Muscle layer of colon (tissue), 2 donors: ENCODE results near the gene TESK2.
A peak's percentile ranks its signal among the peaks of the same experiment; 100 is the strongest.

Source experiments
- H3K27ac ChIP-seq: one replicate; pipeline ENCODE4 v1.7.0; 2013; ENCODE audit warnings: low read depth, mild to moderate bottlenecking, low read length, moderate library complexity
- H3K27me3 ChIP-seq, 2 donors: one replicate each; pipeline ENCODE4 v1.7.0; 2013; ENCODE audit warnings: low read length in 2 of 2, mild to moderate bottlenecking in 2 of 2; ENCODE audit not compliant: insufficient read depth in 2 of 2, control insufficient read depth in 1 of 2
- H3K36me3 ChIP-seq: one replicate; pipeline ENCODE4 v1.7.0; 2013; ENCODE audit warnings: mild to moderate bottlenecking, low read length; ENCODE audit not compliant: insufficient read depth
- H3K4me1 ChIP-seq: one replicate; pipeline ENCODE4 v1.7.0; 2013; ENCODE audit warnings: mild to moderate bottlenecking, low read length; ENCODE audit not compliant: insufficient read depth
- H3K4me3 ChIP-seq, 2 donors: one replicate each; pipeline ENCODE4 v1.7.0; 2013; ENCODE audit warnings: low read length in 2 of 2, low read depth in 1 of 2, mild to moderate bottlenecking in 1 of 2, moderate library complexity in 1 of 2
- H3K9ac ChIP-seq: one replicate; pipeline ENCODE4 v1.7.0; 2013; ENCODE audit warnings: low read length
- H3K9me3 ChIP-seq: one replicate; pipeline ENCODE4 v1.7.0; 2013; ENCODE audit warnings: mild to moderate bottlenecking, low read length
- donor health status: abdominal sarcoma.
- donor health status: Adenocarcinoma of cecum.

Gene TESK2

DNA sequence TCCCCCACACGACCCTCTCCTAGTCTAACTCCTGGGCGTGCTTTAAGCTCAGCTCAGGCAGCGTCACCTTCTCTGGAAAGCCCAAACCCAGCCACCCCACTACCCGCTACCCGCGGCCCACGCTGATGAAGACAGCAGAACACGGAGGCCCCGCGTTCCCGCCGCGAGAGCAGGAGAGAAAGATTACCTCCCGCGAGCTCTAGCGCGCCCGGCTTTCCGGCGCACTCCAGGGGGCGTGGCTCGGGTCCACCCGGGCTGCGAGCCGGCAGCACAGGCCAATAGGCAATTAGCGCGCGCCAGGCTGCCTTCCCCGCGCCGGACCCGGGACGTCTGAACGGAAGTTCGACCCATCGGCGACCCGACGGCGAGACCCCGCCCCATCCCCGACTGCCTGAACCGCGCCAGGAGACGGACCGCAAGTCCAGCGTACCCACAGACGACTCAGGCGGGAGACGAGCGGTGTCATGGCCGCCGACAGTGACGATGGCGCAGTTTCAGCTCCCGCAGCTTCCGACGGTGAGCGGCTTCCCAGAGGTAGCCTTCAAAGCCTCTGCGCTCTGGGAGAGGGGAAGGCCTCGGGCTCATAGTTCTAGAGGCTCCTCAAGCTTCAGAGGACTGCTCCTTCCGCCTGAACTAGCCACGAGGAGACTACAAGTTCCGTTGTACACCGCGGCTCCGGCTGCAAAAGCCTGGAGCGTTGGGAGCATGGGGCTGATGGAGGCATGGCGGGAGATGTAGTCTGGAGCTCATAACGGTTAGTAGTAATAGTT lies 151.0 kb downstream of the TESK2 start, which contains the start of the genes MUTYH and TOE1:
Gene MUTYH, minus strand, starts transcription at position 652 of the 770 bp plus-strand sequence. CDS start 5,935 bp downstream, outside the sequence.
Gene TOE1, plus strand, starts transcription at position 382 of the 770 bp plus-strand sequence. Its CDS starts 83 bp downstream, at position 465.
- no peaks in the 10 kb centered on the region for H3K9me3 ChIP-seq
- peaks cover 16% of the 10 kb centered on the region for H3K4me1 ChIP-seq
- H3K36me3 ChIP-seq, result peaks cover 40% of the 10 kb centered on the region
- peak within 1 kb of the TSS; percentile 96 for H3K27ac ChIP-seq
- no peaks in the 10 kb centered on the region for H3K27me3 ChIP-seq
- H3K9ac ChIP-seq, result peak within 1 kb of the TSS; percentile 91
- peak within 1 kb of the TSS; percentile 72 to 93 for H3K4me3 ChIP-seq

GRCh38 chr1:45337630-45338325 lies 153.2 kb downstream of the TESK2 start:
- Histone ChIP-seq H3K27ac (no peak overlapping the region), H3K9ac (no peak overlapping the region), H3K4me3 (no peak overlapping the region), H3K4me1 (peaks cover 16% of the 10 kb centered on the region), H3K36me3 (peaks cover 34% of the 10 kb centered on the region), H3K9me3 (no peaks in the 10 kb centered on the region), H3K27me3 (no peaks in the 10 kb centered on the region)

DNA sequence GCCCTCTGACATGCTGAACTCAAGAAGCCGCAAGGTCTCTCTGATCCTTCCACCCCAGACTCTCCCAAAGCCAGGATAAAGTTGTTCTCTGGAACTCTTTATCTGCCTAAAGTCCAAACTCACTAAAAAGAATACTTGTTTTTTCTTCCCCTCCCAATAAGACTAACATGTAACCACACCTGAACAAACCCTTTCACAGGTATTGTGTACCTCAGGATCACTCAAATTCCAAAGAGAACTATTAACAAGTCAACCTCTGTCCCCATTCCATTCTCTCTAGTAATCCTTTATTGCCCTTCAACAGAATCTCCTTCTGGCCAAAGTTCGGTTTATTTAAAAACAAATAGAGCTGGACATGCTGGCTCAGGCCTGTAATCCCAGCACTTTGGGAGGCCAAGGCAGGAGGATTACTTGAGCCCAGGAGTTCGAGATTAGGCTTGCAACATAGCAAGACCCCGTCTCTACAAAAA lies 155.1 kb downstream of the TESK2 start:
- H3K9ac ChIP-seq, result no peak overlapping the region
- peaks cover 3% of the 10 kb centered on the region for H3K4me1 ChIP-seq
- H3K36me3 ChIP-seq, result peaks cover 35% of the 10 kb centered on the region
- H3K27ac ChIP-seq, result no peak overlapping the region
- H3K27me3 ChIP-seq, result no peaks in the 10 kb centered on the region
- no peaks in the 10 kb centered on the region for H3K9me3 ChIP-seq
- H3K4me3 ChIP-seq, result no peak overlapping the region

DNA sequence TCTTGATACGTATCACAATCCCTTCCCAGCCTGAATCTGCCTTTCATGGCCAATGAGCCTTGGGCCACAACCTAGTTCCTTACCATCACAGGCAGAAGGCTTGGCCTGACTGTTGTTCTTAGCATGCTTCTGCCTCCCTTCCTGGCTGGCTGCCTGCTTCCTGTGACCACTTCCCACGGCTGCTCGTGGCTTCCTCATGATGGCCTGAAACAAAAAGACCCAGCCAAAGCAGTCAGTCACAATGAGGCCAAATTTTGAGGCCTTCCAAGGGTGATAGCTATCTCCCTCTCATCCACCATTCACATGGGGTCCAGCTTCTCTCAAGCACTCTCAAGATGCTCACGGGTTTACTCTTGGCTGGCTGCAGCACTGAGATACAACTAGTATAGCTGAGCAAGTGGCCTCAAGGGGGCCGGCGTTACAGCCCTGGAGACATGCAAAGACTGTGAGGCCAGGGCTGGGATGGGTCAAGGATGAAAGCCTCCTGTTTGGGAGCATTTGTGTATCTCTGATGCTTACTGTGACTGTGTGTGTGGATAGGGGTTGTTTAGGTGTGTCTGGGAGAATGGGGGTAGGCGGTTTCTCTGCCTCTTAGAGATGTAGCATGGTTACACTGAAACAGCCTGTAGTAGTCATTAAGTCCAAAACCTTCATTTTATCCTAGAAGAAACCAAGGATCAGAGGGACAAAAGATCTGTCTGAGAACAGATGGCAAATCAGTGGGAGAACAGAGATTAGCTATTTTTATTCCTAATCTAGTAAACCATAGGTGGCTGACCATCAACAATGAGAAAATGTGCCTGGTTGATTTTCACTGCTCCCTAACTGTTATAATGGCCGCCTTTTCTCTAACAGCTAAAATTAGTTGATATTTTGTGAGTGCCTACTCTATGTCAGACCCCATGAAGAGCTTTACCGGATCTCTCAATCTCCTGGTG lies 156.4 kb downstream of the TESK2 start:
- Histone ChIP-seq H3K9me3 (no peaks in the 10 kb centered on the region), H3K4me1 (no peaks in the 10 kb centered on the region), H3K4me3 (no peak overlapping the region), H3K27me3 (no peaks in the 10 kb centered on the region), H3K27ac (no peak overlapping the region), H3K9ac (no peak overlapping the region), H3K36me3 (peaks cover 35% of the 10 kb centered on the region)

DNA sequence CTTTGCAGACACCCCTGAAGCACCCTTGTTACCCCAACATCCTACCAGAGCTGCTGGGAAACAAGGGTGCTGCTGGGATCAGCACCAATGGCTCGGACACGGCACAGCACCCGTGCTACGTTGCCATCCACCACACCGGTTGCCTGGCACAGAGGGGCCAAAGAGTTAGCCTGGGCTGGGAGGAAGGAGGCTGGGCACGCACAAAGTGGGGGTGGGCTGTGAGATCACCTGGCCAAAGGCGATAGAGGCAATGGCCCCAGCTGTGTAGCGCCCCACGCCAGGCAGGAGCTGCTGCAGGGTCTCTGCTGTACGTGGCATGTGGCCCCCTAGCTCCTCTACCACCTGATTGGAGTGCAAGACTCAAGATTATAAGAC lies 158.6 kb downstream of the TESK2 start:
- peaks cover 38% of the 10 kb centered on the region for H3K36me3 ChIP-seq
- H3K9ac ChIP-seq, result no peak overlapping the region
- peaks cover 0 to 8% of the 10 kb centered on the region in 2 donors for H3K27me3 ChIP-seq
- H3K4me1 ChIP-seq, result no peaks in the 10 kb centered on the region
- H3K27ac ChIP-seq, result no peak overlapping the region
- H3K4me3 ChIP-seq, result no peak overlapping the region
- H3K9me3 ChIP-seq, result no peaks in the 10 kb centered on the region

DNA sequence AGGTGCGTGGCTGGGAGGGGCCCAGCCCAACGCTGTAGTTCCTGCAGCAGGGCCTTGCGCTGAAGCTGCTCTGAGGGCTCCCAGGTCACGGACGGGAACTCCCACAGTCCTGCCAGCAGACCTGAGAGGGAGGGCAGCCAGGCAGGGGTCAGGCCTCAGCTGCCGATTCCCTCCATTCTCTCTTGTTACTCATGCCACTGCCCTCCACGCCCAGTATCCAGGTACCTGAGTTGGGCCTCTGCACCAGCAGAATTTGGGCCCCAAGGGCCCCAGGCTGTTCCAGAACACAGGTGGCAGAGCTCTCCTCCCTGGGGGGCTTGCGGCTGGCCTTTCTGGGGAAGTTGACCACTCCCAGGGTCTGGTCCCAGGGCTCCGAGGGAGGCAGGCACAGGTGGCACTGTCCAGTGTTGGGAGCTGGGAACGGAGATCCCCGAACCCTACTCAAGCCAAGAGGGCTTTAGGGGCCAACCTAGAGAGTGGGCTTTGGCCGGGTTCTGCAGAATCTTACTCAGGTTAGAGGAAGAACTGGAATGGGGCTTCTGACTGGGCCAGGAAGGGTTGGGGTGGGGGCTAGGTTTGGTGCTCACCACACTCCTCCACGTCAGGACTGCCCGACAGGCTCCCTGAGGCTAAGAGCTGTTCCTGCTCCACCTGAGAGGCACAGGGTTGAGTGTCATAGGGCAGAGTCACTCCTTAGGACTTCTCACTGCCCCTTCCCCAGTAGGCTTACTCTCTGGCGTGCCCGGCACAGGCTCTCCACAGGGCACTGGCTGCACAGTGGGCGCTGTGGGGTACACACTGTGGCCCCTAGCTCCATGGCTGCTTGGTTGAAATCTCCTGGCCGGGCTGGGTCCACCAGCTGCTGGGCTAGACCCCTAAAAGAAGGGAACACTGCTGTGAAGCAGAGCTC lies 159.3 kb downstream of the TESK2 start:
- Histone ChIP-seq H3K4me1 (no peaks in the 10 kb centered on the region), H3K9ac (no peak overlapping the region), H3K27ac (no peak overlapping the region), H3K27me3 (peaks cover 0 to 8% of the 10 kb centered on the region in 2 donors), H3K4me3 (no peak overlapping the region), H3K36me3 (peaks cover 38% of the 10 kb centered on the region), H3K9me3 (no peaks in the 10 kb centered on the region)

DNA sequence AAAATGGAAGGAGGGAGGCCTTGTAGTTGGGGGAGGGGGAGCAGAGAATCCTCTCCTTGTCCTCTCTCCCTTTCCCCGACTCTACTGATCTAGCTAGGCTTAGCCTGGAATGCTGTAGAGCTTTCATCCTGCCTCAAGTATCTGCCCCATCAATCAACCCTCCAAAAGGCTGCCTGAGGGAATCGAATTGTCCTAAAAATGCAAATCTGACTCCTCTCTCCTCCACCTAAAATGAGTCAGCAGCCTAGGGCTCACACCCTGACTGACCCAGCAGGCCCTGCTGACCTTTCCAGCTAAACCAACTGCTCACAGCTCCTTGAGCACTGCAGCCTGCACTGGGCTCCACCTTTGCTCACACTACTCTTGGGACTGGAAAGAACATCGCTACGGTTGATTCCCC lies 161.5 kb downstream of the TESK2 start:
- Histone ChIP-seq H3K36me3 (peaks cover 38% of the 10 kb centered on the region), H3K27ac (no peak overlapping the region), H3K4me1 (peaks cover 5% of the 10 kb centered on the region), H3K27me3 (peaks cover 0 to 8% of the 10 kb centered on the region in 2 donors), H3K9me3 (no peaks in the 10 kb centered on the region), H3K4me3 (no peak overlapping the region), H3K9ac (no peak overlapping the region)

GRCh38 chr1:45328680-45329079 lies 162.3 kb downstream of the TESK2 start:
- no peak overlapping the region for H3K4me3 ChIP-seq
- H3K9me3 ChIP-seq, result no peaks in the 10 kb centered on the region
- H3K9ac ChIP-seq, result no peak overlapping the region
- no peak overlapping the region for H3K27ac ChIP-seq
- H3K27me3 ChIP-seq, result peaks cover 0 to 8% of the 10 kb centered on the region in 2 donors
- peaks cover 31% of the 10 kb centered on the region for H3K36me3 ChIP-seq
- peaks cover 5% of the 10 kb centered on the region for H3K4me1 ChIP-seq

DNA sequence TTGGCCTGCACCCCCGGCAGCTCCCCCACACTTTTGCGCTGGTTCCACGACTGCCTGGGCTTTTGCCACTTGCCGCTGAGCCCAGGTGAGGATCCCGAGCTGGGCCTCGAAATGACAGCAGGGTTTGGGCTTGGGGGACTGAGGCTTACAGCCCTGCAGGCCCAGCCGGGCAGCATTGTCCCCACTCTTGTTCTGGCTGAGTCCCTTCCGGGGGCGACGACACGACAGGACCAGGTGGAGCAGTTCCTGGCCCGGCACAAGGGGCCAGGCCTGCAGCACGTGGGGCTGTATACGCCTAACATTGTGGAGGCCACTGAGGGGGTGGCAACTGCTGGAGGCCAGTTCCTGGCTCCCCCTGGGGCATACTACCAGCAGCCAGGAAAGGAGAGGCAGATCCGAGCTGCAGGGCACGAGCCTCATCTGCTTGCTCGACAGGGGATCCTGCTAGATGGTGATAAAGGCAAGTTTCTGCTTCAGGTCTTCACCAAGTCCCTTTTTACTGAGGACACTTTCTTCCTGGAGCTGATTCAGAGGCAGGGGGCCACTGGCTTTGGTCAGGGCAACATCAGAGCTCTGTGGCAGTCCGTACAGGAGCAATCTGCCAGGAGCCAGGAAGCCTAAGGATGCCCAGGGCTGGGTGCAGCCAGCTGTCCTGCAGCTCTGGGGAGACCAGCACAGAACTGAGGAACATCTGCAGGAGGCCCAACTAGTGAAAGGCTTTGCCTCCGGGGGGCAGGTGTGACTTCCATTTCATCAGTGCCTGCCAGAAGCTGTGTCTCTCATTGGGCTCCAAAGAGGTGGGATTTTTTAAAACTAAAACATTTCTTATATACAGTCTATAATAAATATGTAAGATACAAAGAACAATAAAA lies 163.1 kb downstream of the TESK2 start:
- Histone ChIP-seq H3K36me3 (peaks cover 23% of the 10 kb centered on the region), H3K27me3 (peaks cover 0 to 8% of the 10 kb centered on the region in 2 donors), H3K9ac (no peak overlapping the region), H3K4me1 (peaks cover 5% of the 10 kb centered on the region), H3K27ac (no peak overlapping the region), H3K4me3 (peak overlapping the region in 1 of 2 donors; percentile 65), H3K9me3 (no peaks in the 10 kb centered on the region)
